Psoas muscle (tissue), 8 donors: Measurements from ENCODE around the gene MLLT3. TPM values are rescaled to one million over a fixed set of nuclear protein-coding genes. Genes with fewer than 3 reads are reported as not detected.

Experiments used
- ATAC-seq, 4 donors: fragments of 200-7000 bp; cut with Tn5 transposase; one replicate each; pipeline ENCODE4 v1.9.1; 2020; ENCODE audit warnings: moderate library complexity in 3 of 4, mild to moderate bottlenecking in 2 of 4
- DNase-seq, 2 donors: peaks; one replicate each; pipeline ENCODE4 v3.0.0-alpha.2; 2020
- H3K27ac ChIP-seq: fragments of 200-600 bp; one replicate; pipeline ENCODE4 v1.8.0; 2022
- H3K27me3 ChIP-seq, 3 donors: fragments of 200-600 bp in 1 of 3; one replicate each; pipeline versions ENCODE4 v1.6.1 to v1.8.0; 2013 to 2022; ENCODE audit warnings: low read length in 2 of 3, mild to moderate bottlenecking in 2 of 3, moderate library complexity in 1 of 3; ENCODE audit not compliant: insufficient read depth in 3 of 3
- H3K36me3 ChIP-seq, 2 donors: fragments of 200-600 bp in 1 of 2; one replicate each; pipeline versions ENCODE4 v1.6.1 to v1.8.0; 2013 to 2022; ENCODE audit warnings: low read depth in 1 of 2, mild to moderate bottlenecking in 1 of 2, moderate library complexity in 1 of 2; ENCODE audit not compliant: insufficient read depth in 1 of 2
- H3K4me1 ChIP-seq: fragments of 200-600 bp; one replicate; pipeline ENCODE4 v1.8.0; 2022
- H3K4me3 ChIP-seq: fragments of 200-600 bp; one replicate; pipeline ENCODE4 v1.8.0; 2022; ENCODE audit warnings: mild to moderate bottlenecking
- H3K9me3 ChIP-seq: fragments of 200-600 bp; one replicate; pipeline ENCODE4 v1.8.0; 2022
- WGBS, 3 donors: extraction: QIAGEN DNeasy Blood & Tissue Kit; methylation state at CpG; one replicate each; pipeline versions ENCODE4 v1.1.6 to v1.1.7; 2013; 5-methylcytosine and 5-hydroxymethylcytosine counted together
- intact Hi-C, 2 donors: fragments of 100-400 bp; cut with DNase I; formaldehyde crosslinking; loops; one replicate each; pipeline versions ENCODE4 v1.11.0 to v1.14.2; 2022
- polyA plus RNA-seq, 3 donors: library from polyadenylated mRNA; stranded (reverse); fragments of 200-250 nt; gene quantifications; one replicate each; pipeline ENCODE4 v1.2.3, GENCODE V29; 2013
- total RNA-seq, 4 donors: library from RNA; stranded (reverse); fragmentation: NEBNext Ultra II Directional in 2 of 4; extraction: Animal tissue kit (Norgen Biotek cat#: 25700) in 2 of 4; gene quantifications; one replicate each; pipeline versions ENCODE4 v1.2.1 to v1.2.4, GENCODE V29; 2021 to 2023
- TF ChIP-seq, protein P1 (sequence below): fragments of 200-600 bp; IDR thresholded peaks from one replicate; pipeline ENCODE4 v1.8.0; 2022; ENCODE audit warnings: antibody characterized with exemption
- donor health status: healthy with polysubstance abuse.
- donor health status: DM: no; HTN: no; CAD: no; lungs with moderate emphysema.
- donor health status: Bipolar disorder and iron deficiency.
- donor health status: healthy.
- donor health status: DM: yes; HTN: yes; CAD: no.
- donor health status: DM: no; HTN: no; CAD: no.
- donor health status: DM: no; HTN: no; CAD: no.
- donor health status: DM: yes; HTN: yes; CAD: no.

MLLT3 gene
- total and polyA plus RNA-seq, 7 donors = 1.2 to 9.8 (median 3.3) TPM

DNA sequence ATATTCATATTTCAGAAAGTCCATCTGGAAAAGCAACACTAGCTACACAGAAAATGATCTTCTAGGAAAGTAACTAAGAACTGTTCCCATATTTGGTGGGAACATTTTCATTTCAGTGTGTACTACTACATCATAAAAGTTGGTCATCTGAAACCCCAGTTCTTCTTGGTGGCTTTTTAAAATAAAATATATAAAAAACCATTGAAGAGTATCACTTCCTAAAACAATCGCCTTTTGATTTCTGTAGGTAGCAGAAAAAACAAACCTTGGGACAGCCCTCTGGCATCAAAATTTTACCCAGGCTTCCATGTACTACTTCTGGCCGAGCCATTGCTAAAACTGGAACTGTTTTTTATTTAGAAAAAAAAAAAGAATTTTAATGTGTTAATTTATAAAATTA, 158.5 kb downstream of the MLLT3 start:
- no peaks in the 10 kb centered on the region for H3K9me3 ChIP-seq
- no peak overlapping the region for H3K27ac ChIP-seq
- ATAC-seq = no peak
- no peaks in the 10 kb centered on the region for H3K27me3 ChIP-seq
- TF ChIP-seq, protein P1, sequence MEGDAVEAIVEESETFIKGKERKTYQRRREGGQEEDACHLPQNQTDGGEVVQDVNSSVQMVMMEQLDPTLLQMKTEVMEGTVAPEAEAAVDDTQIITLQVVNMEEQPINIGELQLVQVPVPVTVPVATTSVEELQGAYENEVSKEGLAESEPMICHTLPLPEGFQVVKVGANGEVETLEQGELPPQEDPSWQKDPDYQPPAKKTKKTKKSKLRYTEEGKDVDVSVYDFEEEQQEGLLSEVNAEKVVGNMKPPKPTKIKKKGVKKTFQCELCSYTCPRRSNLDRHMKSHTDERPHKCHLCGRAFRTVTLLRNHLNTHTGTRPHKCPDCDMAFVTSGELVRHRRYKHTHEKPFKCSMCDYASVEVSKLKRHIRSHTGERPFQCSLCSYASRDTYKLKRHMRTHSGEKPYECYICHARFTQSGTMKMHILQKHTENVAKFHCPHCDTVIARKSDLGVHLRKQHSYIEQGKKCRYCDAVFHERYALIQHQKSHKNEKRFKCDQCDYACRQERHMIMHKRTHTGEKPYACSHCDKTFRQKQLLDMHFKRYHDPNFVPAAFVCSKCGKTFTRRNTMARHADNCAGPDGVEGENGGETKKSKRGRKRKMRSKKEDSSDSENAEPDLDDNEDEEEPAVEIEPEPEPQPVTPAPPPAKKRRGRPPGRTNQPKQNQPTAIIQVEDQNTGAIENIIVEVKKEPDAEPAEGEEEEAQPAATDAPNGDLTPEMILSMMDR = no peak
- H3K36me3 ChIP-seq = no peaks in the 10 kb centered on the region
- no peak for DNase-seq
- WGBS, 3 donors = 86 to 93% (median 92%) methylated on average over 2 of the region's 2 CpGs
- intact Hi-C loops = no loop called here
- H3K4me3 ChIP-seq = no peak overlapping the region
- peaks cover 4% of the 10 kb centered on the region for H3K4me1 ChIP-seq

DNA sequence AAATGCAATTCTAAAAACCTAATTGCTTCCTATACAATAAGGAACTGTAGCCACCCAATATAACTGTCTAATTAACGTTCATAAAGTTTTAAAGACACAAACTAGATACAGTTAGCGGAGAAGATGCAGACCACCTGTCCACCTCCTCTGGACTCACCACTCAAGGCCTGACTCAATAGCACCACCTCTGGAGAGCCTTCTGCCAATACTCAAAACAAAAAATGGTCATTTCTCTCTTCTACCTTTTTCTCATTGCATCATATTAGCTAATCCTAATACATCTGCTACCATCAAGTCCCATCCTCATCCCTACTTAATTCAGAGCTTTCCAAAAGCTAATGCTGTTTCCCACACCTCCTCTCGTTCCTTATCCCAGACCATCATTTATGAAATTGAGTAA, 159.9 kb downstream of the MLLT3 start:
- intact Hi-C loops = no loop called here
- ATAC-seq (no peak), DNase-seq (no peak)
- no peaks in the 10 kb centered on the region for H3K36me3 ChIP-seq
- no peak overlapping the region for H3K4me3 ChIP-seq
- WGBS, 3 donors = 91 to 98% (median 94%) methylated on average over 3 of the region's 3 CpGs
- no peak overlapping the region for H3K27ac ChIP-seq
- H3K4me1 ChIP-seq = peaks cover 4% of the 10 kb centered on the region
- no peaks in the 10 kb centered on the region for H3K27me3 ChIP-seq
- TF ChIP-seq, protein P1 = no peak
- no peaks in the 10 kb centered on the region for H3K9me3 ChIP-seq

DNA sequence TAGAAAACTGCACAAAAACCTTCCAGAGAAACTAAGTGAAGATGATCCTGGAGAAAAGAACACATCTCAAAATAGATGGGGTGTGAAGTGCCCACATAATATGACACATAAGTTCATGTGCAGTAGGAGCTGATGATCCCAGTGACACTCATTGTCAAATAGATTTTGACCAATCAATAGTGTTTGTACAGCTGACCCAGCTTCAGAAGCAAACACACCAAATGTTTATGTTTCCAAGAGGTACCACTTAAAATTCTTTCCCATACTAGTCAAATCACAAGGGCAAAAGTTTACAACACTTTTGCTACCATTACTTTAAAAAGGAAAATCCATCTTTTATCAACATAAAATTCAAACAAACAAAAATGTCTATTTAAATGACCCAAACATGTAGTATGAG, 175.0 kb downstream of the MLLT3 start:
- no peaks in the 10 kb centered on the region for H3K27me3 ChIP-seq
- intact Hi-C loops = no loop called here
- H3K9me3 ChIP-seq = no peaks in the 10 kb centered on the region
- peaks cover 15% of the 10 kb centered on the region for H3K4me1 ChIP-seq
- TF ChIP-seq, protein P1 = no peak
- DNase-seq = no peak
- H3K27ac ChIP-seq = no peak overlapping the region
- no peak overlapping the region for H3K4me3 ChIP-seq
- no peaks in the 10 kb centered on the region for H3K36me3 ChIP-seq
- no peak for ATAC-seq

DNA sequence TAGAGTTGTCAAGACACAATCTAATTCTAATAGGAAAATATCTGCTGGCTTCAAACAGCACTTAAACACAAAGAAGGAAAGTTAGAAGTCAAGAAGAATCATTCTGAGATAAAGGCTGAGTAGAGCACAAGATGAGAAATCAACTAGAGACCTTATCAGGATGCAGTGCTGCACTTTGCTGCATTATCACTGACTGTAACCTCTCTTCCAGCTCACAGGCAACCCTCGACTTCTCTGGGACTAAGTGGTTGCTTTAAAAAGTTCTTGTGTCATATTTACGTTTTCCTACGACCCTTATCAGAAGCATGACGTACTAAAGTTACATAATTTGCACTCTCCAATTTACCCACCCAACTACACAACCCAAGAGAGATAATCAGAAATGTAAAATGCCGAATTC, 176.1 kb downstream of the MLLT3 start:
- H3K27ac ChIP-seq = no peak overlapping the region
- peaks cover 18% of the 10 kb centered on the region for H3K4me1 ChIP-seq
- intact Hi-C loops = no loop called here
- H3K9me3 ChIP-seq = no peaks in the 10 kb centered on the region
- no peak overlapping the region for H3K4me3 ChIP-seq
- ATAC-seq (no peak), DNase-seq (no peak)
- no peaks in the 10 kb centered on the region for H3K36me3 ChIP-seq
- no peaks in the 10 kb centered on the region for H3K27me3 ChIP-seq
- WGBS, 3 donors = 87 to 90% (median 89%) methylated on average over 5 of the region's 5 CpGs
- TF ChIP-seq, protein P1 = no peak
